Lower leg skin (tissue), 3 donors: ENCODE measurements around the gene SIX5.

Experiments used
- POLR2A ChIP-seq, 2 donors: fragments of 450-650 bp; IDR thresholded peaks; one replicate each; pipeline ENCODE4 v1.6.1; 2016 to 2017; ENCODE audit warnings: antibody characterized with exemption in 2 of 2, mild to moderate bottlenecking in 1 of 2, moderate library complexity in 1 of 2
- TF ChIP-seq, protein P1 (sequence below), 3 donors: fragments of 450-650 bp; IDR thresholded peaks; one replicate each; pipeline ENCODE4 v1.5.1; 2016; ENCODE audit warnings: antibody characterized with exemption in 3 of 3, mild to moderate bottlenecking in 3 of 3, moderate library complexity in 2 of 3

DNA sequence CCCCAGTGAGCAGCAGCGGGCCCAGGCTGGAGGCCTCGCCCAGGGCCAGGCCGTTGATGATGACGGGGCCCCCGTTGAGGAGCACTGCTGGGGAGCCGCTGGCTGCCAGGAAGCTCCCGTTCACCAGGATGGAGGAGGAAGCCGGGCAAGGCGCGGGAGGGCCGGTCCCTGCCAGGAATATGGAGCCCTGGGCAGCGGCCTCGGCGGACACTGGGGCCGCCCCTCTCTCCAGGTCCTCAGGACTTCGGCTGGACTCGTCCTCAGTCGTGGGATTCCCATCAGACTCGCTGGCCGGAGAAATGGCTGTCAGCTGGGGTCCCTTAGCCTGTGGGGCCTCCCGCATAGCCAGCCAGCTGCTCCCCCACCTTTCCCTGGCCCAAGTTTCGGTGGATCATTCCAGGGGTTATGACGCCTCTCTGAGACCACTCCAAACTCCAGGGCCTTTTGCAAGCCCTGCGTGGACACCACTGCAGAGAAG, 2.1 kb downstream of the SIX5 start:
- TF ChIP-seq POLR2A (IDR thresholded peaks at IDR 0.05): no peak
- TF ChIP-seq, protein P1, sequence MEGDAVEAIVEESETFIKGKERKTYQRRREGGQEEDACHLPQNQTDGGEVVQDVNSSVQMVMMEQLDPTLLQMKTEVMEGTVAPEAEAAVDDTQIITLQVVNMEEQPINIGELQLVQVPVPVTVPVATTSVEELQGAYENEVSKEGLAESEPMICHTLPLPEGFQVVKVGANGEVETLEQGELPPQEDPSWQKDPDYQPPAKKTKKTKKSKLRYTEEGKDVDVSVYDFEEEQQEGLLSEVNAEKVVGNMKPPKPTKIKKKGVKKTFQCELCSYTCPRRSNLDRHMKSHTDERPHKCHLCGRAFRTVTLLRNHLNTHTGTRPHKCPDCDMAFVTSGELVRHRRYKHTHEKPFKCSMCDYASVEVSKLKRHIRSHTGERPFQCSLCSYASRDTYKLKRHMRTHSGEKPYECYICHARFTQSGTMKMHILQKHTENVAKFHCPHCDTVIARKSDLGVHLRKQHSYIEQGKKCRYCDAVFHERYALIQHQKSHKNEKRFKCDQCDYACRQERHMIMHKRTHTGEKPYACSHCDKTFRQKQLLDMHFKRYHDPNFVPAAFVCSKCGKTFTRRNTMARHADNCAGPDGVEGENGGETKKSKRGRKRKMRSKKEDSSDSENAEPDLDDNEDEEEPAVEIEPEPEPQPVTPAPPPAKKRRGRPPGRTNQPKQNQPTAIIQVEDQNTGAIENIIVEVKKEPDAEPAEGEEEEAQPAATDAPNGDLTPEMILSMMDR (IDR thresholded peaks at IDR 0.05): no peak
